ENCODE data around the gene SEMA4D. TPM values are rescaled to one million over a fixed set of nuclear protein-coding genes. Genes with fewer than 3 reads are reported as not detected.

Gene SEMA4D
- total and polyA plus RNA-seq, 2 of the 13 experiments (the other 11 are each of a cell fraction or from before 2014, with no cell fraction given): 0.13 to 0.16 TPM

DNA sequence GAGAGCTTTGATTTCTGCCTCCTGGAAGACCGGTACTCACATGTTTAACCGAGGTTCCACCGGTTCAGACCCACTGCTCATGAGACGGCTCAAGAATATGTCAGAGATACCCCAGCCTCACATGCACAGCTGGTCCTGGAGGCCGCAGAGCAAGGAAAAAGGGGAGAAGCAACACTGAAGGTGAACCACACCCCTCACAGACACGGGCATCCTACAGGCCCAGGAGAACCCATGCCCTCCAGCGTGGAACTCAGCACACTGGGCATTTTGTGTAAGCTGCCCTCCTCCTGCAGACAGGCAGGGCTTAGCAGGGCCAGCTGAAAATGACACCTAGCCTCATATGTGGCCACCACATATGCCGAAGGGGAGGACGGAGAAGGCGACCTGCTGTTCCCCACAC, 37.4 kb downstream of the SEMA4D start:
- no peaks in the 10 kb centered on the region for H3K36me3 ChIP-seq (replicated peaks in 1 of 2; ENCODE audit: control insufficient read depth in 1 of 2, insufficient read depth in 2 of 2, low read length in 2 of 2)
- no peak for FAIRE-seq
- BruUV-seq (replicated peaks): no TSS peak
- ChIA-PET CTCF (ENCODE audit: low intra/inter-chr PET ratio, low total read pairs) (no interaction called here), POLR2A (no interaction called here)
- H3K9me3 ChIP-seq (ENCODE audit: low read length): no peaks in the 10 kb centered on the region
- H3K27me3 ChIP-seq (ENCODE audit: control insufficient read depth in 1 of 2, insufficient read depth in 2 of 2, low read length in 2 of 2): 0 out of 5 replicates have a peak, but pooled peaks cover 0 to 7% of the 10 kb centered on the region in 2 experiments
- H3K4me1 ChIP-seq (ENCODE audit: insufficient read depth, low read length): no peaks in the 10 kb centered on the region
- H3K4me2 ChIP-seq (ENCODE audit: low read depth, low read length): no peak overlapping the region
- DNase-seq (ENCODE audit: low spot score): no peak
- no peaks in the 10 kb centered on the region for H4K20me1 ChIP-seq (ENCODE audit: insufficient read depth, low read length)
- TF ChIP-seq ZFY (CRISPR knock-in tag; IDR thresholded peaks at IDR 0.05) (no peak), ZMYM3 (CRISPR knock-in tag; IDR thresholded peaks at IDR 0.05) (no peak), PTBP1 (IDR thresholded peaks at IDR 0.05; ENCODE audit: low read depth, low read length, poor library complexity, severe bottlenecking) (no peak), ZNF766 (CRISPR knock-in tag; IDR thresholded peaks at IDR 0.05; ENCODE audit: borderline replicate concordance) (no peak), ZNF337 (CRISPR knock-in tag; IDR thresholded peaks at IDR 0.05; ENCODE audit: borderline replicate concordance, low read depth) (no peak), FLYWCH1 (CRISPR knock-in tag; IDR thresholded peaks at IDR 0.05) (no peak), ZKSCAN8 (CRISPR knock-in tag; IDR thresholded peaks at IDR 0.05; ENCODE audit: borderline replicate concordance) (no peak), HMGA1 (CRISPR knock-in tag; conservative IDR thresholded peaks at IDR 0.05) (no peak), ZNF496 (CRISPR knock-in tag; IDR thresholded peaks at IDR 0.05; ENCODE audit: insufficient replicate concordance) (no peak), ZIK1 (CRISPR knock-in tag; IDR thresholded peaks at IDR 0.05; ENCODE audit: borderline replicate concordance, low read depth) (no peak), ZNF317 (CRISPR knock-in tag; IDR thresholded peaks at IDR 0.05) (no peak), SIX4 (CRISPR knock-in tag; IDR thresholded peaks at IDR 0.05) (no peak)
- TF ChIP-seq, protein P1, sequence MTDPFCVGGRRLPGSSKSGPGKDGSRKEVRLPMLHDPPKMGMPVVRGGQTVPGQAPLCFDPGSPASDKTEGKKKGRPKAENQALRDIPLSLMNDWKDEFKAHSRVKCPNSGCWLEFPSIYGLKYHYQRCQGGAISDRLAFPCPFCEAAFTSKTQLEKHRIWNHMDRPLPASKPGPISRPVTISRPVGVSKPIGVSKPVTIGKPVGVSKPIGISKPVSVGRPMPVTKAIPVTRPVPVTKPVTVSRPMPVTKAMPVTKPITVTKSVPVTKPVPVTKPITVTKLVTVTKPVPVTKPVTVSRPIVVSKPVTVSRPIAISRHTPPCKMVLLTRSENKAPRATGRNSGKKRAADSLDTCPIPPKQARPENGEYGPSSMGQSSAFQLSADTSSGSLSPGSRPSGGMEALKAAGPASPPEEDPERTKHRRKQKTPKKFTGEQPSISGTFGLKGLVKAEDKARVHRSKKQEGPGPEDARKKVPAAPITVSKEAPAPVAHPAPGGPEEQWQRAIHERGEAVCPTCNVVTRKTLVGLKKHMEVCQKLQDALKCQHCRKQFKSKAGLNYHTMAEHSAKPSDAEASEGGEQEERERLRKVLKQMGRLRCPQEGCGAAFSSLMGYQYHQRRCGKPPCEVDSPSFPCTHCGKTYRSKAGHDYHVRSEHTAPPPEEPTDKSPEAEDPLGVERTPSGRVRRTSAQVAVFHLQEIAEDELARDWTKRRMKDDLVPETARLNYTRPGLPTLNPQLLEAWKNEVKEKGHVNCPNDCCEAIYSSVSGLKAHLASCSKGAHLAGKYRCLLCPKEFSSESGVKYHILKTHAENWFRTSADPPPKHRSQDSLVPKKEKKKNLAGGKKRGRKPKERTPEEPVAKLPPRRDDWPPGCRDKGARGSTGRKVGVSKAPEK (CRISPR knock-in tag; IDR thresholded peaks at IDR 0.05; ENCODE audit: borderline replicate concordance): no peak
- TF ChIP-seq, protein P2, sequence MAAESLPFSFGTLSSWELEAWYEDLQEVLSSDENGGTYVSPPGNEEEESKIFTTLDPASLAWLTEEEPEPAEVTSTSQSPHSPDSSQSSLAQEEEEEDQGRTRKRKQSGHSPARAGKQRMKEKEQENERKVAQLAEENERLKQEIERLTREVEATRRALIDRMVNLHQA (CRISPR knock-in tag; IDR thresholded peaks at IDR 0.05): no peak
- WGBS (ENCODE audit: low lambda C conversion rate): 19% methylated on average over 9 of the region's 10 CpGs
- no peak overlapping the region for H2AFZ ChIP-seq (ENCODE audit: low read length)
- H3K27ac ChIP-seq (ENCODE audit: extremely low read length, insufficient read depth, low read length): no peak overlapping the region
- H3K79me2 ChIP-seq (ENCODE audit: insufficient read depth, low read length): no peaks in the 10 kb centered on the region
- no peak overlapping the region for H3K9ac ChIP-seq (ENCODE audit: insufficient read depth, low read depth, low read length)
- no peak overlapping the region for H3K4me3 ChIP-seq (replicated peaks in 1 of 3; ENCODE audit: insufficient read depth in 1 of 3, low read depth in 2 of 3, low read length in 3 of 3)
- in situ Hi-C loops (cut with HindIII; ENCODE audit: extremely low pct_ligation_motif_present, low pct_unique_long_range_greater_than_20kb) (no loop called here), intact Hi-C loops (cut with micrococcal nuclease; ENCODE audit: unreplicated experiment) (no loop called here)
- ATAC-seq: no peak
